ENCODE measurements around the gene EPB42. TPM values are rescaled to one million over a fixed set of nuclear protein-coding genes. Genes with fewer than 3 reads are reported as not detected.
"Not testable (repeated sequence)": the region's sequence is repeated elsewhere in the genome, so short reads cannot be mapped to it uniquely, and the experiment has no call there.

The EPB42 gene
- total and polyA plus RNA-seq, 12 donors: 0.03 to 0.26 (median 0.15) TPM; not detected in 5

GRCh38 chr15:43184407-43185124 lies 36.3 kb downstream of the EPB42 start:
- peak in 2 of 8 donors; percentile 1 to 16 for ATAC-seq

DNA sequence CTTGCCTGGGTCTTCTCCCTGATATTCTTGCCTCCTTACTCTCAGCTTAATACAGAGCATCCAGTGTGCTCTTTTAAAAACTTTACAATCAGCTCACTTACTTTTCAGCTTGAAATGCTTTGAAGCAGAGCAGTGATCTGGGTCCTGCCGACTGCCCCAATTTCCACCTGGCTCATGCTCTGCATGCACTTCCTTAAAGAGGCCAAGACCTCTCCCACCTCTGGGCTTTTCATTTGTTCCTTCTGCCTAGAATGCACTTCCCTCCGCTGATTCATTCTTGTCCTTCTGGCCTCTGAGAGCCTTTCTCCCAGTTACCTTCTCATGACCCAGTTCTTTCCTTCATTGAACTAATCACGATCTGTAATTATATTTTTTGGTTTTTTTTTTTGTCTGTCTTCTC lies 37.5 kb downstream of the EPB42 start:
- DNase-seq: no peak
- Histone ChIP-seq H3K27ac (no peak overlapping the region), H3K36me3 (peaks cover 0 to 53% (median 15%) of the 10 kb centered on the region in 9 donors), H3K4me3 (no peak overlapping the region), H3K9me3 (no peaks in the 10 kb centered on the region), H3K4me1 (peaks cover 0 to 32% (median 25%) of the 10 kb centered on the region in 9 donors), H3K27me3 (no peaks in the 10 kb centered on the region)
- WGBS, 2 donors: 76 to 87% methylated on average over 3 of the region's 3 CpGs
- no peak for ATAC-seq
- intact Hi-C loops (cut with DNase I): loop anchor here in 1 of 10 donors (10.0 kb wide), 1 partner anchor 78 kb away; the partner anchor contains the start of gene UBR1
- no peak for TF ChIP-seq CTCF (IDR thresholded peaks at IDR 0.05)

More at GRCh38 chr15:43184407-43185124, 36.3 kb downstream of the EPB42 start:
- Histone ChIP-seq H3K27ac (peak overlapping the region in 9 of 10 donors; percentile 31 to 94 (median 88)), H3K9me3 (no peaks in the 10 kb centered on the region), H3K4me1 (peaks cover 0 to 45% (median 38%) of the 10 kb centered on the region in 9 donors), H3K4me3 (peak overlapping the region in 9 of 10 donors; percentile 62 to 85 (median 77)), H3K36me3 (peaks cover 0 to 48% (median 7%) of the 10 kb centered on the region in 9 donors), H3K27me3 (no peaks in the 10 kb centered on the region)
- WGBS, 2 donors: 66 to 71% methylated on average over 9 of the region's 9 CpGs
- intact Hi-C loops (cut with DNase I): loop anchor here in 2 of 10 donors (2.0 to 10.0 kb wide), 2 partner anchors 80 to 100 kb away; partner anchors contain the start of gene UBR1 (in 1 of the 2)
- DNase-seq: no peak
- TF ChIP-seq CTCF (IDR thresholded peaks at IDR 0.05): no peak

GRCh38 chr15:43177147-43177546 lies 43.7 kb downstream of the EPB42 start:
- peaks cover 0 to 83% (median 25%) of the 10 kb centered on the region in 9 donors for H3K36me3 ChIP-seq
- DNase-seq: not testable (repeated sequence)
- WGBS, 2 donors: 91 to 100% methylated on average over 2 of the region's 2 CpGs

GRCh38 chr15:43175656-43176309 lies 45.0 kb downstream of the EPB42 start:
- H3K27me3 ChIP-seq; DNase-seq; H3K4me1 ChIP-seq; ATAC-seq; intact Hi-C loops (cut with DNase I); H3K27ac ChIP-seq; H3K9me3 ChIP-seq; H3K4me3 ChIP-seq: not testable (repeated sequence)
- peaks cover 0 to 83% (median 38%) of the 10 kb centered on the region in 9 donors for H3K36me3 ChIP-seq
- 97 to 99% methylated on average over 23 of the region's 25 CpGs for WGBS, 2 donors

More at GRCh38 chr15:43177147-43177546, 43.7 kb downstream of the EPB42 start:
- H3K27ac ChIP-seq; intact Hi-C loops (cut with DNase I); ATAC-seq; H3K4me3 ChIP-seq; H3K9me3 ChIP-seq; H3K4me1 ChIP-seq; H3K27me3 ChIP-seq: not testable (repeated sequence)

- peaks cover 0 to 79% (median 33%) of the 10 kb centered on the region in 9 donors for H3K36me3 ChIP-seq
Measured at GRCh38 chr15:43169888-43170287, 50.9 kb downstream of the EPB42 start.

More at GRCh38 chr15:43169888-43170287, 50.9 kb downstream of the EPB42 start:
- no peak for DNase-seq
- intact Hi-C loops (cut with DNase I): no loop called here
- H3K4me3 ChIP-seq: no peak overlapping the region
- H3K9me3 ChIP-seq: peaks cover 0 to 8% (median 0%) of the 10 kb centered on the region in 11 donors
- H3K4me1 ChIP-seq: peaks cover 0 to 10% (median 0%) of the 10 kb centered on the region in 9 donors
- TF ChIP-seq CTCF (IDR thresholded peaks at IDR 0.05): no peak
- no peaks in the 10 kb centered on the region for H3K27me3 ChIP-seq
- H3K27ac ChIP-seq: no peak overlapping the region
- ATAC-seq: no peak
- 75 to 77% methylated on average over 4 of the region's 4 CpGs for WGBS, 2 donors
